ENCODE results near the gene NOL3.
A peak's percentile ranks its signal among the peaks of the same experiment; 100 is the strongest.
"Not testable (repeated sequence)": the region's sequence is repeated elsewhere in the genome, so short reads cannot be mapped to it uniquely, and the experiment has no call there.

NOL3 gene

DNA sequence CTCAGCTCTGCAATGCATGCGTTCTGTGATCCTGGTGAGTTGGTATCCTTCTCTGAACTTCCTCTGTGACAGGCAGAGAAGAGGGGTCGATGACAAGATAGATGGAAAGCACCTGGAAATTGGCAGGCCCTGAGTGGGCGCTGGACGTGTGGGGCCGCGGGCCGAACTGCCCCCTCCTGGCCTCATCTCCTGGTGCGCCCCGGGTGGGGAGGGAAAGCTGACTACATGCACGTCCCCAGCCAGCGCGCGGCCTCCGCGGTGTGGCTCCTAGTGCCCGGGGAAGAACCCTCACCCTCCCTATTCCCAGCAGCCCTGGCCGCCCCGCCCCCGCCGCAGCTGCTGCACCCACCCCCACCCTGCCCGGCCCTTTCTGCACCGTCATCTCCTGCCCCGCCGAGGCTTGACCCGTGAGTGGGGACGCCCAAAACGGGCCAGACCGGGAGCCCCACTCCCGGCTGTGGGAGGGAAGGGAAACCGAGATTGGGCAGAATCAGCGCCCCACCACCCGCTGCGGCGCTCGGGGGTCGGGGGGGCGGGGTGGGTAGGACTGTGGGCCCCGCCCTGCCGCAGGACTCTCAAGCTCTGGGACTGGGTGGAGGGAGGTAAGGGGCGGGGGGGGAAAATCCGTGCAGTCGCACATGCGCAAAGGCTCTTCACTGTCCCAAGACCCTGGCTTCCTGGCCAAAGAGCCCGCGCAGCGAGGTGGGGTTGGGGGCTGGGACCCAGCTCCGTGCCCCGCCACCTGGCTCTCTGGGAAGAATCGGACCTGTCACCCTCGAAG, at the start of gene NOL3:
NOL3 (plus strand) TSS at position 371 of the 781 bp plus-strand sequence.
- Histone ChIP-seq H3K4me1 (ENCODE audit: insufficient read depth, low read length) (peaks cover 39% of the 10 kb centered on the region), H3K36me3 (ENCODE audit: insufficient read depth, low read length) (no peaks in the 10 kb centered on the region), H3K9me3 (ENCODE audit: low read length) (no peaks in the 10 kb centered on the region), H3K4me3 (ENCODE audit: low read length) (peak within 1 kb of the TSS; percentile 52), H2AFZ (ENCODE audit: low read depth, low read length) (peak within 1 kb of the TSS; percentile 78), H3K27me3 (ENCODE audit: insufficient read depth, low read length) (peaks cover 43% of the 10 kb centered on the region)

DNA sequence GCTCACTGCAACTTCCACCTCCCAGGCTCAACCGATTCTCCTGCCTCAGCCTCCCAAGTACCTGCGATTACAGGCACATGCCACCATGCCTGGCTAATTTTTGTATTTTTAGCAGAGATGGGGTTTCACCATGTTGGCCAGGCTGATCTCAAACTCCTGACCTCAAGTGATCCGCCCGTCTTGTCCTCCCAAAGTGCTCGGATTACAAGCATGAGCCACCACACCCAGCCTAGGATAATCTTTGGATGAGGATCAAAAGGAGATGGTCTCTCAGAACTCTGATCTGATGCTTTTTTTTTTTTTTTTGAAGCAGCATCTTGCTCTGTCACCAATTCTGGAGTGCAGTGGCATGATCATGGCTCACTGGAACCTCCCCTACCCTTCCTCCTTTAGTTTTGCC, 47.5 kb upstream of the NOL3 start:
- H3K27me3 ChIP-seq (ENCODE audit: insufficient read depth, low read length); H3K4me1 ChIP-seq (ENCODE audit: insufficient read depth, low read length); H3K4me3 ChIP-seq (ENCODE audit: low read length); H2AFZ ChIP-seq (ENCODE audit: low read depth, low read length); H3K9me3 ChIP-seq (ENCODE audit: low read length): not testable (repeated sequence)
- peaks cover 39% of the 10 kb centered on the region for H3K36me3 ChIP-seq (ENCODE audit: insufficient read depth, low read length)

DNA sequence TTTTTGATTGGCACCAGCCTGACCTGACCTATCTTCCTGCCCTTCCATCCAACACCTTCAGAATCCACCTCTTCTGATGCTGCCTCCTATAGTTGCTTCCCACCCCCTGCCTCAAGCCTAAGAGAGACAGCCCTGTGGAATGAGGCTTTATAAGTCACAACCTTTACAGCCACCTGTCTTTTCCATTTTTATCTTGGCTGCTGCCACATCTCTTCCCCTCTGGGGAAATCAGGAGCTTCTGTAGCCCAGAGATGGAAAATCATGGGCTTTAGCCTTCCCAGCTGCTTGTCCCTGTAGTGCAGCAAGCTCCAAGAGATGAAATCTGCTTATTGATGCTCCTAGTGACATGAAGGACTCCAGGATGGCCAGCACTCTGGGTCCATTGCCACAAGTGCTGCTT, 41.9 kb upstream of the NOL3 start:
- Histone ChIP-seq H3K9me3 (ENCODE audit: low read length) (no peaks in the 10 kb centered on the region), H2AFZ (ENCODE audit: low read depth, low read length) (no peak overlapping the region), H3K27me3 (ENCODE audit: insufficient read depth, low read length) (no peaks in the 10 kb centered on the region), H3K4me1 (ENCODE audit: insufficient read depth, low read length) (no peaks in the 10 kb centered on the region), H3K36me3 (ENCODE audit: insufficient read depth, low read length) (peaks cover 53% of the 10 kb centered on the region), H3K4me3 (ENCODE audit: low read length) (no peak overlapping the region)

DNA sequence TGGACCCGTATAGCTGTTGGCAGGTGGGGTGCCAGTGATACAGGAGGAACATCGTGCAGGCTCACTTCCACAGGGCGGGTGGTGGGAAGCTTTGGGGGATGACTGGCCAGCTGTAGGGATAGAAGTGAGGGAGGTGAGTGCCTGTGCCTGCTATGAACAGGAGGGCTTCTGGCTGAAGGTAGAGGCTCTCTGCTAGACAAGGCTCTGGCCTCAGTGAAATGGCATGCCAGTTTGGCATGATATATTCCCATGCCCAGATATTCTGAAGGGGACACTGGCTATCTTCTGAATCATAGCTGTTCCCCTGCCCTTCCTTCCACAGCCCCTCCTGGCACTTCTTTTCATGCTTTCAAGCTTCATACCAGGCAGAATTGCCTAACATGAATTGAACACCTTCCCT, 41.5 kb upstream of the NOL3 start:
- Histone ChIP-seq H3K27me3 (ENCODE audit: insufficient read depth, low read length) (no peaks in the 10 kb centered on the region), H3K4me1 (ENCODE audit: insufficient read depth, low read length) (no peaks in the 10 kb centered on the region), H3K4me3 (ENCODE audit: low read length) (no peak overlapping the region), H3K9me3 (ENCODE audit: low read length) (no peaks in the 10 kb centered on the region), H3K36me3 (ENCODE audit: insufficient read depth, low read length) (peaks cover 50% of the 10 kb centered on the region), H2AFZ (ENCODE audit: low read depth, low read length) (no peak overlapping the region)

DNA sequence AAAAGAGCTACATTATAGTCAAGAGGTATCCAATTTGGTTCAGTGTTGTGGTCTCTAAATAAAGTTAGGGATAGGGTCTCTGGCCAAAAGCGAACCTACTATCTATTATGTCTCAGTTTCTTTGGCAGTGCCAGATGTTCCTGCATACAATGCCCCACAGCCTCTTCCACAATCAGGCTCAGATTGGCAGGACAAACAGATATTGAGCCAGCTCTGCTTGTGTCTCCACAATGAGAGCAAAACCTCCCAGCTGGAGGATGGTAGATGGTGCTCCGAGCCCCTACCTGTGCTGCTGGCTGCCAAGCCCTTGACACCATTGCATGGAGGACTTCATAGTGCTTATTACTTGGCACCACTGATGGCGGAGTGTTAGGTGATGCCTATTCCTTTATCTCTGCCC, 40.9 kb upstream of the NOL3 start:
- H3K4me1 ChIP-seq (ENCODE audit: insufficient read depth, low read length): no peaks in the 10 kb centered on the region
- H3K27me3 ChIP-seq (ENCODE audit: insufficient read depth, low read length): no peaks in the 10 kb centered on the region
- no peak overlapping the region for H2AFZ ChIP-seq (ENCODE audit: low read depth, low read length)
- H3K9me3 ChIP-seq (ENCODE audit: low read length): peaks cover 2% of the 10 kb centered on the region
- peaks cover 56% of the 10 kb centered on the region for H3K36me3 ChIP-seq (ENCODE audit: insufficient read depth, low read length)
- no peak overlapping the region for H3K4me3 ChIP-seq (ENCODE audit: low read length)

DNA sequence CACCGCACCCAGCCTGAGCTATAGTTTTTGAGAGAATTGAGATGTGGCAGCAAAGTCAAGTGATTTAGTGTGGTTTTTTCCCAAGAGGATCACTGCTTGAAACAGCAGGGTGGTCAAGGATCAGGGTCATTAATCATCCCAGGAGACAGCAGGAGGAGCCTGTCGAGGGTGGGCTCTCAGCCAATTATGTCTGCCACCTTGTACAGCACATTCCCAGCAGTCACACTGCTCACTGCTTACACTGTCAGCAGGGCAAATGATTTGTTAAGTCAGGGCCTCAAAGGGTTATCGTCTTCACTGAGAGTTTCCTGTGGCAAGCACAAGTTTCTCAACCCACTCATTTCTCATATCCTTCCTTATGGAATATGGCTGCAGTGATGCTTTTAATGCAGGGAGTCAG, 32.7 kb upstream of the NOL3 start:
- H3K9me3 ChIP-seq (ENCODE audit: low read length): peaks cover 4% of the 10 kb centered on the region
- peaks cover 81% of the 10 kb centered on the region for H3K36me3 ChIP-seq (ENCODE audit: insufficient read depth, low read length)

DNA sequence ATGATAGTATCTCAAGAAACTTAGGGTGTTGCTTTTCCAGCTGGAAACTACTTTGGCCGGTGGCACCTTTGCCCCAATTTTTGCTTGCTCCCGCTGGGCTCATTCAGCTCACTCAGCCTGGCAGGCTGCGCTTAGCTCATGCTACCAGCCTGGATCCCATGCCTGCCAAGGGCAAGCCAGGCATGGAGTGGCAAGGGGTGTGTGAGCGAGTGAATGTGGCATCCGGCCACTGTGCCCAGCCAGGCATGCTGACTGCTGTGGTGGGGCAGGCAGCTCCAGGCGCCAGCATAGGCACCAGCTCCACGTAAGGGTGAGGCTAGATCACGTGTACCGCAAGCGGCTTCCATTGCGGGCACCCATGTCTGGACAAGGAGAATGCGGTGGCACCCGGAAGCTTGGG, 28.9 kb upstream of the NOL3 start:
- Histone ChIP-seq H3K27me3 (ENCODE audit: insufficient read depth, low read length) (no peaks in the 10 kb centered on the region), H3K4me1 (ENCODE audit: insufficient read depth, low read length) (no peaks in the 10 kb centered on the region), H3K4me3 (ENCODE audit: low read length) (no peak overlapping the region), H3K9me3 (ENCODE audit: low read length) (peaks cover 2% of the 10 kb centered on the region), H3K36me3 (ENCODE audit: insufficient read depth, low read length) (peaks cover 90% of the 10 kb centered on the region), H2AFZ (ENCODE audit: low read depth, low read length) (no peak overlapping the region)

More for the DNA sequence above, 32.7 kb upstream of the NOL3 start:
- no peak overlapping the region for H2AFZ ChIP-seq (ENCODE audit: low read depth, low read length)
- H3K4me3 ChIP-seq (ENCODE audit: low read length): no peak overlapping the region
- no peaks in the 10 kb centered on the region for H3K27me3 ChIP-seq (ENCODE audit: insufficient read depth, low read length)
- no peaks in the 10 kb centered on the region for H3K4me1 ChIP-seq (ENCODE audit: insufficient read depth, low read length)

DNA sequence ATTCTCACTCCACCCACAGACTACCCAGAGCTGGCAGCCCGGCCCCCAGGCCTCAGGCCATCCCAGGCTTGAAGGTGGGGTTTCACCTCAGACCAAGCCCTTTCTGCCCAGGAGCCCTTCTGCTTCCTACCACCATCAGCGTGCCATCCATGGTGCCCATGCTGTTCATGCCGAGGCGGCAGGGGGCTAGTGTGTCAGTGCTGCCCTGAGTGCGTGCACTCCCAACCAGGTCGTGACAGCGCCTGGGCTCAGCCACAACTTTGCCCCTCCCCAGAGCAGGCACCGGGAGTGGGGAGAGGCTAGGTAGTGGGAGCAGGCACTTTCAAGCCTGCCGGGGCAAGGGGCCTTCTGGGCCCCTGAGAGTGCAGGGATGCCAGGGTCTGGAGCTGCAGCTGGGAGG, 28.0 kb upstream of the NOL3 start:
- H3K27me3 ChIP-seq (ENCODE audit: insufficient read depth, low read length): no peaks in the 10 kb centered on the region
- no peak overlapping the region for H2AFZ ChIP-seq (ENCODE audit: low read depth, low read length)
- H3K36me3 ChIP-seq (ENCODE audit: insufficient read depth, low read length): peaks cover 96% of the 10 kb centered on the region
- no peaks in the 10 kb centered on the region for H3K4me1 ChIP-seq (ENCODE audit: insufficient read depth, low read length)
- H3K9me3 ChIP-seq (ENCODE audit: low read length): peaks cover 2% of the 10 kb centered on the region
- no peak overlapping the region for H3K4me3 ChIP-seq (ENCODE audit: low read length)

DNA sequence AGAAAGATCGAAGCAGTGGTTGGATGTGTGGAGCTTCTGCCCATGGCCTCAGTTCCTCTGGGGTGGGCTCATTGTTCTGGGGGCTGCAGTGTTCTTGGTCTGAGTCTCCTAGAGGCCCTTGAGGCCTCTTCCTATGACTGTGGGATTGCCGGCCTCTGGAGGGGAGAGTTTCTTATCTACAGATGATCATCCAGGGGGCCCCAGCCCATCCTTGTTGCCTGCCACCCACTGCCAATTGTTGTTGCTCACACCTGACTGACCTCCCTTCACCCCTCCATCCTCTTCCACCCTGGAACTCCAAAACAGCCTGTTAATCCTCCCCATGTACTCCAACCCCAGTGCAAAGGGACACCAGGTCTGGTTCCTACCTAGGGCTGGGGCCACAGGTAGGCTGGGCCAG, 25.4 kb upstream of the NOL3 start:
- no peak overlapping the region for H2AFZ ChIP-seq (ENCODE audit: low read depth, low read length)
- no peaks in the 10 kb centered on the region for H3K27me3 ChIP-seq (ENCODE audit: insufficient read depth, low read length)
- H3K4me3 ChIP-seq (ENCODE audit: low read length): no peak overlapping the region
- H3K36me3 ChIP-seq (ENCODE audit: insufficient read depth, low read length): peaks cover 87% of the 10 kb centered on the region
- H3K4me1 ChIP-seq (ENCODE audit: insufficient read depth, low read length): no peaks in the 10 kb centered on the region
- peaks cover 12% of the 10 kb centered on the region for H3K9me3 ChIP-seq (ENCODE audit: low read length)

DNA sequence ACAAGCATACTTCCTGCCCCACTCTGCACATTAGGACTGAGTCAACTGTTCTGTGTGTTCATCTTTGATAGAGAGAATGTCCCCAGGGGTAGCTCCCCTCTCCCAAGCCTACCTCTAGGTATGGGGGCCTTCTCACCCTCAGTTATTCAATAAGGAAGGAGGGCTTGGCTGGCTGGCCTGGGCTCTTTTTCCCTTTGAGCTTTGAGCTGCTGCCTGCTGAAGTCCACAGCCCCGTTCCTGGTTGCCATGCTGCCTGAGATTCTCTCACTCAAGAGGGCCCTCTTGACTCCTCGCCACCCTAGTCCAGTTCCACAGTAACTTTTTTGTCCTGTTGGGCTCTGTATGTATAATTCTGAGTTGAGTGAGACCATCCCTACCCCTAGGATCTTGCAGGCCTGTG, 24.6 kb upstream of the NOL3 start:
- H3K9me3 ChIP-seq (ENCODE audit: low read length): peaks cover 12% of the 10 kb centered on the region
- H3K36me3 ChIP-seq (ENCODE audit: insufficient read depth, low read length): peaks cover 80% of the 10 kb centered on the region
- H3K4me3 ChIP-seq (ENCODE audit: low read length): no peak overlapping the region
- no peaks in the 10 kb centered on the region for H3K4me1 ChIP-seq (ENCODE audit: insufficient read depth, low read length)
- no peak overlapping the region for H2AFZ ChIP-seq (ENCODE audit: low read depth, low read length)
- no peaks in the 10 kb centered on the region for H3K27me3 ChIP-seq (ENCODE audit: insufficient read depth, low read length)

DNA sequence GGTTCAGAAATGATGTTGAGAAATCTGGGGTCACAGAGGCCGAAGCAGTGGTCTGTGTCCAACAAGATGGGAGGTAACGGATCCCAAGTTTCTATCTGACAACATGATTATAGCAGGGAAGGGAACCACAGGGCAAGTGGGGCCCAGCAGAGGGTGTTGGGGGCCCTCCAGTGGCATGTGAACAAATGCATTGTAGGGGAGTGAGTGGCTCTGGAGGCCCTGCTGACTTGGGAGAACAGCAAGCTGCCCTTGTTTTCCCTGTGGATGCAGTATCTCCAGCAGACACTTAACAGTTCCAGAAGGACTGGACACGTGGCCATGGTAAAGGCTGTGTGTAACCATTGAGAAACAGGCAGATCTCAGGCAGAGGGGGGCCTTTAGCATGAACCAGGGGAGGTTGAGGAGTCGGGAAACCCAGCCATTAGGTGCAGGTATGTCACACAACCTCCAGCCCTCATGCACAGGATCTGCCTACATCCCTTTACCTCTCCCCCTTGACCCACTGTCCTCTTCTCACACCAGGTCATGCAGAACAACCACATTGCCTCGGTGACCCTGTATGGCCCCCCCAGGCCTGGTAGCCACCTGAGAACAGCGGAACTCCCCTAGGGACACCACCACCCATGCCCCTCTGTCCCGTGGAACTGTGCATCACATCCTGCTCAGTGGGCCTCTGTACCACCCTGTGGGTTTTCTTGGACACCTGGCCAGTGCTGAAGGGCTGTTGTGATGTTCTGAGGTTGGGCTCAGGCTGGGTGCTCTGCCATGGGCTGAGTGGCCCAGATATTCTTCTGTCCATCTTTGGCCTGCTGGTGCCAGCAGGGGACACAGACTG, 23.6 kb upstream of the NOL3 start:
- Histone ChIP-seq H3K4me3 (ENCODE audit: low read length) (no peak overlapping the region), H3K36me3 (ENCODE audit: insufficient read depth, low read length) (peaks cover 70% of the 10 kb centered on the region), H3K4me1 (ENCODE audit: insufficient read depth, low read length) (no peaks in the 10 kb centered on the region)

DNA sequence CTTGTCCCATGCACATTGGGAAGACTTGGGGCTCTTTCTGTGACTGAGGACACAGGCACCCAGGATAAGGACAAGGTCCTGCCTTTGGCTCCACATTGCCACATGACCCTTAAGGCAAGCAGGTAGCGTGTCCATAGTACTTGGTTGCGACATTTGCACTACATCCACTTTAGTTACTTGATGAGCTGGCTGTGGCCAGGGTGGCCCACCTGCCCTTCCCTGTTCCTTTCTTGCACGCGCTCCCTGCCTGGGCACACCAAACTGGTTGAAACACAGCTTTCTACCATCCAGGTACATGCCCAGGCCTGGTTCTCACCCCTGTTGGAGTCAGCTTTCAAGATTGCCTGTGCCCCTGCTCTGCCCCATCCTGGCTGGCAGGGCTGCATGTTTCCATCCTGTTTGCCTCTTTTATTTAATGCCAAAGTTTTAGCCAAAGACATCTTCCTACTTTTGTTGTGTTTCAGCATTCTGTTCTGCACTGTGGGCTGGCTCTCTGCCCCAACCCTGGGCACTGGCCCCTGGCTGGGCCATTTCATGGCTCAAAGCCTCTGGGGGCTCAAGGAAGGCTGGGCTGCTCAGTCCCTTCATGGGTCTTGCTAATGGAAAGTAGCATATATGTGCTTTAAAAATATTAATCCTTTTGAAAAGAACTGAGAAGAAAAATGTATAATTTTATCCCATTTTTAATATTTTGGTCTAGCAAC, 22.7 kb upstream of the NOL3 start:
- peaks cover 10% of the 10 kb centered on the region for H3K9me3 ChIP-seq (ENCODE audit: low read length)
- no peaks in the 10 kb centered on the region for H3K4me1 ChIP-seq (ENCODE audit: insufficient read depth, low read length)
- peaks cover 12% of the 10 kb centered on the region for H3K27me3 ChIP-seq (ENCODE audit: insufficient read depth, low read length)
- no peak overlapping the region for H3K4me3 ChIP-seq (ENCODE audit: low read length)
- no peak overlapping the region for H2AFZ ChIP-seq (ENCODE audit: low read depth, low read length)
- H3K36me3 ChIP-seq (ENCODE audit: insufficient read depth, low read length): peaks cover 62% of the 10 kb centered on the region

More for the DNA sequence above, 23.6 kb upstream of the NOL3 start:
- H3K27me3 ChIP-seq (ENCODE audit: insufficient read depth, low read length): peaks cover 8% of the 10 kb centered on the region
- peaks cover 10% of the 10 kb centered on the region for H3K9me3 ChIP-seq (ENCODE audit: low read length)
- no peak overlapping the region for H2AFZ ChIP-seq (ENCODE audit: low read depth, low read length)

DNA sequence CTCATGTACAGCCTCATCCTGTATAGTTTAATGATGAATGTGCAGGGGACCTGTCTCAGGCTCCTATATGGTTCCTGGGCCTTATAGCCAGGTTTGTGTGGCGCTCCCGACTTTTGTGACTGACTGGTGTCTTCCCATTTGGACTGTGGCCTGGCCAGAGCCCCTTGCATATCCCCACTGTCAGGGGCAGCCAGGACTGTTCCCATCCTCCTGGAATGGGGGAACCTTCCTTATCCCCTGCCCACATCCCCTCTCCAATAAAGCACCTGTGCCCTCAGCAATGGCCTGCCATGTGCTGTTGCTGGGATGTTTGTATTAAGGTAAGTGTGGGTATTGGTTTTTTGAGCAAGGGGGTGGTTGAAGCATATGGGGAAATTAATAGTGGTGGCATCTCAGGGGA, 22.1 kb upstream of the NOL3 start:
- Histone ChIP-seq H3K4me1 (ENCODE audit: insufficient read depth, low read length) (no peaks in the 10 kb centered on the region), H3K4me3 (ENCODE audit: low read length) (no peak overlapping the region), H2AFZ (ENCODE audit: low read depth, low read length) (no peak overlapping the region), H3K36me3 (ENCODE audit: insufficient read depth, low read length) (peaks cover 56% of the 10 kb centered on the region), H3K27me3 (ENCODE audit: insufficient read depth, low read length) (peaks cover 18% of the 10 kb centered on the region), H3K9me3 (ENCODE audit: low read length) (peaks cover 10% of the 10 kb centered on the region)
